Colonic mucosa (tissue), 4 donors: ENCODE results near the gene CHMP6. TPM values are rescaled to one million over a fixed set of nuclear protein-coding genes. Genes with fewer than 3 reads are reported as not detected.

ENCODE experiments used
- DNase-seq: peaks from one replicate; pipeline ENCODE4 v3.0.0-alpha.2; 2020
- H3K27ac ChIP-seq: fragments of 200-600 bp; one replicate; pipeline ENCODE4 v1.8.0; 2021
- H3K27me3 ChIP-seq: fragments of 200-600 bp; one replicate; pipeline ENCODE4 v1.8.0; 2021
- H3K36me3 ChIP-seq: fragments of 200-600 bp; one replicate; pipeline ENCODE4 v1.8.0; 2021
- H3K4me1 ChIP-seq: fragments of 200-600 bp; one replicate; pipeline ENCODE4 v1.8.0; 2021; ENCODE audit warnings: mild to moderate bottlenecking
- H3K4me3 ChIP-seq: fragments of 200-600 bp; one replicate; pipeline ENCODE4 v1.8.0; 2021
- H3K9ac ChIP-seq, 2 donors: one replicate each; pipeline ENCODE4 v1.7.0; 2013; ENCODE audit warnings: control low read depth in 2 of 2, low read depth in 2 of 2, low read length in 2 of 2
- H3K9me3 ChIP-seq: fragments of 200-600 bp; one replicate; pipeline ENCODE4 v1.8.0; 2021
- CTCF ChIP-seq: fragments of 200-600 bp; IDR thresholded peaks from one replicate; pipeline ENCODE4 v1.8.0; 2022; ENCODE audit warnings: antibody characterized with exemption, mild to moderate bottlenecking
- intact Hi-C: fragments of 100-400 bp; cut with DNase I; formaldehyde crosslinking; loops from one replicate; pipeline ENCODE4 v1.14.1; 2022
- total RNA-seq, 2 donors: library from RNA; stranded (reverse); fragmentation: NEBNext Ultra II Directional in 1 of 2; extraction: Animal tissue kit (Norgen Biotek cat#: 25700) in 1 of 2; gene quantifications; one replicate each; pipeline ENCODE4 v1.2.1, GENCODE V29; 2021
- donor health status: healthy.
- donor health status: DM: no; HTN: no; CAD: no.
- donor health status: DM: no; HTN: no; CAD: no.

The CHMP6 gene
- total RNA-seq, 2 donors from 2014 or later = 29.1 to 43.5 TPM

GRCh38 chr17:80960797-80961452 is 30.7 kb upstream of the CHMP6 start:
- Histone ChIP-seq H3K27ac (no peak overlapping the region), H3K27me3 (no peaks in the 10 kb centered on the region), H3K9me3 (no peaks in the 10 kb centered on the region), H3K36me3 (no peaks in the 10 kb centered on the region), H3K4me1 (no peaks in the 10 kb centered on the region), H3K9ac (no peak overlapping the region), H3K4me3 (no peak overlapping the region)
- intact Hi-C loops = no loop called here
- DNase-seq = no peak
- TF ChIP-seq CTCF = no peak

GRCh38 chr17:80961541-80962330 is 29.9 kb upstream of the CHMP6 start:
- H3K36me3 ChIP-seq = no peaks in the 10 kb centered on the region

GRCh38 chr17:80962356-80963329 is 29.0 kb upstream of the CHMP6 start:
- Histone ChIP-seq H3K27ac (no peak overlapping the region), H3K36me3 (no peaks in the 10 kb centered on the region)

More at GRCh38 chr17:80961541-80962330, 29.9 kb upstream of the CHMP6 start:
- no peaks in the 10 kb centered on the region for H3K4me1 ChIP-seq
- no peak overlapping the region for H3K27ac ChIP-seq
- H3K9me3 ChIP-seq = no peaks in the 10 kb centered on the region
- DNase-seq = no peak
- intact Hi-C loops = no loop called here
- no peak for TF ChIP-seq CTCF
- no peak overlapping the region for H3K9ac ChIP-seq
- H3K4me3 ChIP-seq = no peak overlapping the region
- no peaks in the 10 kb centered on the region for H3K27me3 ChIP-seq

GRCh38 chr17:80963812-80964543 is 27.7 kb upstream of the CHMP6 start:
- Histone ChIP-seq H3K4me1 (no peaks in the 10 kb centered on the region), H3K36me3 (no peaks in the 10 kb centered on the region), H3K9ac (no peak overlapping the region), H3K9me3 (no peaks in the 10 kb centered on the region), H3K27me3 (peaks cover 3% of the 10 kb centered on the region), H3K27ac (no peak overlapping the region), H3K4me3 (no peak overlapping the region)
- DNase-seq = no peak
- TF ChIP-seq CTCF = no peak
- intact Hi-C loops = no loop called here

More at GRCh38 chr17:80962356-80963329, 29.0 kb upstream of the CHMP6 start:
- Histone ChIP-seq H3K9ac (no peak overlapping the region), H3K9me3 (no peaks in the 10 kb centered on the region), H3K27me3 (no peaks in the 10 kb centered on the region), H3K4me3 (no peak overlapping the region), H3K4me1 (no peaks in the 10 kb centered on the region)
- TF ChIP-seq CTCF = no peak
- intact Hi-C loops = no loop called here
- no peak for DNase-seq

GRCh38 chr17:80964544-80964856 is 27.1 kb upstream of the CHMP6 start:
- Histone ChIP-seq H3K4me3 (no peak overlapping the region), H3K27ac (no peak overlapping the region), H3K9me3 (no peaks in the 10 kb centered on the region), H3K4me1 (no peaks in the 10 kb centered on the region), H3K27me3 (peaks cover 4% of the 10 kb centered on the region), H3K9ac (no peak overlapping the region), H3K36me3 (no peaks in the 10 kb centered on the region)
- intact Hi-C loops = no loop called here
- TF ChIP-seq CTCF = no peak
- DNase-seq = no peak
